Upper lobe of left lung (tissue), 6 donors: ENCODE data around the gene PTN. TPM values are rescaled to one million over a fixed set of nuclear protein-coding genes. Genes with fewer than 3 reads are reported as not detected.
A peak's percentile ranks its signal among the peaks of the same experiment; 100 is the strongest.
"Not testable (repeated sequence)": the region's sequence is repeated elsewhere in the genome, so short reads cannot be mapped to it uniquely, and the experiment has no call there.

Source experiments
- ATAC-seq, 2 donors: fragments of 200-7000 bp; cut with Tn5 transposase; one replicate each; pipeline ENCODE4 v1.9.1; 2022; ENCODE audit warnings: mild to moderate bottlenecking in 2 of 2, moderate library complexity in 2 of 2; ENCODE audit not compliant: low FRiP score in 2 of 2
- DNase-seq, 2 donors: peaks; one replicate each; pipeline ENCODE4 v3.0.0-alpha.2; 2019 to 2020
- H3K27ac ChIP-seq, 4 donors: fragments of 200-600 bp; sonication (generic); one replicate each; pipeline ENCODE4 v1.5.1; 2016 to 2019
- H3K27me3 ChIP-seq, 4 donors: fragments of 200-600 bp; sonication (generic); one replicate each; pipeline ENCODE4 v1.5.1; 2017 to 2019
- H3K36me3 ChIP-seq, 4 donors: fragments of 200-600 bp; sonication (generic); one replicate each; pipeline ENCODE4 v1.5.1; 2016 to 2019
- H3K4me1 ChIP-seq, 4 donors: fragments of 200-600 bp; sonication (generic); one replicate each; pipeline ENCODE4 v1.5.1; 2018 to 2019
- H3K4me3 ChIP-seq, 4 donors: fragments of 200-600 bp; sonication (generic); one replicate each; pipeline ENCODE4 v1.5.1; 2017 to 2019; ENCODE audit warnings: mild to moderate bottlenecking in 2 of 4, moderate library complexity in 1 of 4
- H3K9me3 ChIP-seq, 4 donors: fragments of 200-600 bp; sonication (generic); one replicate each; pipeline ENCODE4 v1.5.1; 2018 to 2019
- CTCF ChIP-seq, 6 experiments: fragments of 450-650 bp in 4 of 6; fragments of 200-600 bp in 2 of 6; sonication (generic) in 2 of 6; IDR thresholded peaks; one replicate each; pipeline ENCODE4 v1.5.1; 2016 to 2019; ENCODE audit warnings: antibody characterized with exemption in 6 of 6
- EP300 ChIP-seq, 4 donors: sonication (generic); formaldehyde crosslinking; IDR thresholded peaks; one replicate each; pipeline ENCODE4 v1.5.1; 2017; ENCODE audit warnings: antibody characterized with exemption in 4 of 4, control low read depth in 2 of 4
- POLR2A ChIP-seq, 4 donors: fragments of 450-650 bp; IDR thresholded peaks; one replicate each; pipeline ENCODE4 v1.5.1; 2016 to 2017; ENCODE audit warnings: antibody characterized with exemption in 4 of 4, mild to moderate bottlenecking in 2 of 4
- POLR2AphosphoS5 ChIP-seq, 2 donors: sonication (generic); formaldehyde crosslinking; IDR thresholded peaks; one replicate each; pipeline ENCODE4 v1.5.1; 2017; ENCODE audit warnings: antibody characterized with exemption in 2 of 2
- WGBS, 2 donors: methylation state at CpG; one replicate each; pipeline ENCODE4 v1.1.5; 2017 to 2018; 5-methylcytosine and 5-hydroxymethylcytosine counted together
- total RNA-seq, 6 donors: library from RNA; depleted of rRNA in 4 of 6; stranded (reverse); fragments of >200 nt in 4 of 6; gene quantifications; one replicate each; pipeline versions ENCODE4 v1.1.0 to v1.2.1, GENCODE V29; 2016 to 2021
- donor health status: DM: no; HTN: no; CAD: no; lungs with moderate emphysema.
- donor health status: DM: no; HTN: yes; CAD: no; lungs with severe emphysema.

The PTN gene
- total RNA-seq, 6 donors from 2014 or later = 2.4 to 10.3 (median 3.3) TPM

GRCh38 chr7:137276189-137276588, 67.3 kb downstream of the PTN start:
- ATAC-seq (no peak), DNase-seq (no peak)
- Histone ChIP-seq H3K27ac (no peak overlapping the region), H3K36me3 (no peaks in the 10 kb centered on the region), H3K9me3 (no peaks in the 10 kb centered on the region), H3K27me3 (no peaks in the 10 kb centered on the region), H3K4me3 (no peak overlapping the region), H3K4me1 (no peaks in the 10 kb centered on the region)
- 80 to 82% methylated on average over 5 of the region's 5 CpGs for WGBS, 2 donors
- TF ChIP-seq POLR2A (IDR thresholded peaks at IDR 0.05) = no peak
- no peak for TF ChIP-seq EP300 (IDR thresholded peaks at IDR 0.05)
- no peak for TF ChIP-seq CTCF (IDR thresholded peaks at IDR 0.05)
- no peak for TF ChIP-seq POLR2AphosphoS5 (IDR thresholded peaks at IDR 0.05)

- H3K9me3 ChIP-seq = no peaks in the 10 kb centered on the region
- no peaks in the 10 kb centered on the region for H3K4me1 ChIP-seq
- H3K27me3 ChIP-seq = no peaks in the 10 kb centered on the region
- H3K36me3 ChIP-seq = no peaks in the 10 kb centered on the region
- ATAC-seq (no peak), DNase-seq (no peak)
- H3K27ac ChIP-seq = no peak overlapping the region
- 87 to 89% methylated on average over 5 of the region's 5 CpGs for WGBS, 2 donors
- TF ChIP-seq POLR2AphosphoS5 (IDR thresholded peaks at IDR 0.05) (no peak), EP300 (IDR thresholded peaks at IDR 0.05) (no peak), CTCF (IDR thresholded peaks at IDR 0.05) (no peak), POLR2A (IDR thresholded peaks at IDR 0.05) (no peak)
- H3K4me3 ChIP-seq = no peak overlapping the region
Measured at GRCh38 chr7:137272249-137272648, 71.3 kb downstream of the PTN start.

GRCh38 chr7:137269240-137269639, 74.3 kb downstream of the PTN start:
- Histone ChIP-seq H3K4me3 (no peak overlapping the region), H3K27ac (no peak overlapping the region), H3K4me1 (no peaks in the 10 kb centered on the region), H3K27me3 (no peaks in the 10 kb centered on the region), H3K36me3 (no peaks in the 10 kb centered on the region), H3K9me3 (no peaks in the 10 kb centered on the region)
- 82 to 91% methylated on average over 2 of the region's 2 CpGs for WGBS, 2 donors
- DNase-seq (no peak), ATAC-seq (no peak)
- TF ChIP-seq EP300 (IDR thresholded peaks at IDR 0.05) = no peak
- TF ChIP-seq POLR2AphosphoS5 (IDR thresholded peaks at IDR 0.05) = no peak
- no peak for TF ChIP-seq POLR2A (IDR thresholded peaks at IDR 0.05)
- TF ChIP-seq CTCF (IDR thresholded peaks at IDR 0.05) = no peak

GRCh38 chr7:137268001-137268865, 75.3 kb downstream of the PTN start:
- not testable (repeated sequence) for H3K9me3 ChIP-seq, H3K4me3 ChIP-seq, H3K4me1 ChIP-seq, H3K27ac ChIP-seq, H3K27me3 ChIP-seq, H3K36me3 ChIP-seq, ATAC-seq
- peak in 1 of 2 donors; percentile 58 for DNase-seq
- 94% methylated on average over 34 of the region's 34 CpGs for WGBS, 2 donors

GRCh38 chr7:137266764-137267163, 76.8 kb downstream of the PTN start:
- DNase-seq = no peak
- H3K9me3 ChIP-seq = no peaks in the 10 kb centered on the region
- 58 to 64% methylated on average over 4 of the region's 4 CpGs for WGBS, 2 donors
- TF ChIP-seq CTCF (IDR thresholded peaks at IDR 0.05) (no peak), POLR2AphosphoS5 (IDR thresholded peaks at IDR 0.05) (no peak), POLR2A (IDR thresholded peaks at IDR 0.05) (no peak), EP300 (IDR thresholded peaks at IDR 0.05) (no peak)
- no peaks in the 10 kb centered on the region for H3K27me3 ChIP-seq
- no peak for ATAC-seq
- H3K4me3 ChIP-seq = no peak overlapping the region
- H3K27ac ChIP-seq = no peak overlapping the region
- no peaks in the 10 kb centered on the region for H3K4me1 ChIP-seq
- no peaks in the 10 kb centered on the region for H3K36me3 ChIP-seq

- 90 to 92% methylated on average over 7 of the region's 7 CpGs for WGBS, 2 donors
- not testable (repeated sequence) for ATAC-seq
Measured at GRCh38 chr7:137265480-137265879, 78.1 kb downstream of the PTN start.

More at GRCh38 chr7:137265480-137265879, 78.1 kb downstream of the PTN start:
- not testable (repeated sequence) for H3K4me3 ChIP-seq, H3K27ac ChIP-seq, DNase-seq, H3K4me1 ChIP-seq, H3K27me3 ChIP-seq, H3K9me3 ChIP-seq, H3K36me3 ChIP-seq
